BE2C (cell line): ENCODE results near the gene KLKB1.
"Not testable (repeated sequence)": the region's sequence is repeated elsewhere in the genome, so short reads cannot be mapped to it uniquely, and the experiment has no call there.

ENCODE experiments used
- DNase-seq: peaks from one replicate; pipeline ENCODE4 v3.0.0-alpha.2; 2020
- H3K27me3 ChIP-seq: fragments of 250-450 bp; sonication (Bioruptor Pico); 2 replicates; pipeline ENCODE4 v1.5.1; 2020; ENCODE audit warnings: mild to moderate bottlenecking
- H3K36me3 ChIP-seq: fragments of 250-450 bp; sonication (Bioruptor Pico); 2 replicates; pipeline ENCODE4 v1.5.1; 2020; ENCODE audit warnings: mild to moderate bottlenecking
- H3K4me1 ChIP-seq: fragments of 250-450 bp; sonication (Bioruptor Pico); 2 replicates; pipeline ENCODE4 v1.5.1; 2020
- H3K4me3 ChIP-seq: 2 replicates; pipeline ENCODE4 v1.5.1; 2011; ENCODE audit warnings: low read depth, low read length
- H3K9me3 ChIP-seq: fragments of 250-450 bp; sonication (Bioruptor Pico); 2 replicates; pipeline ENCODE4 v1.5.1; 2020
- TF ChIP-seq, protein P1 (sequence below): IDR thresholded peaks from 2 replicates; pipeline ENCODE4 v1.5.1; 2012; ENCODE audit warnings: mild to moderate bottlenecking, low read depth, low read length

Gene KLKB1

DNA sequence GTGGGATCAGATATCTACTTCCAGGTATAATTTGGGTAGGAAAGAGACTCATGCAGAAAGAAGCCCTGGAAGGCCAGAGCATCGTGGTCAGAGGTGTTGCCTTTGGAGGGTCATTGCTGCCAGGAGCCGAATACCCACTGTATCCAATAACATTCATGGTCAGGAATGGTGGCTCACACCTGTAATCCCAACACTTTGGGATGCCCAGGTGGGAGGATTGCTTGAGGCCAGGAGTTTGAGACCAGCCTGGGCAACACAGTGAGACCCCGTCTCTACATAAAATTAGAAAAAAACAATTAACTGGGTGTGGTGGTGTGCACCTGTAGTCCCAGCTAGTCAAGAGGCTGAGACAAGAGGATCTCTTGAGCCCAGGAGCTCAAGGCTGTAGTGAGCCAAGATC lies 27.8 kb downstream of the KLKB1 start:
- TF ChIP-seq, protein P1, sequence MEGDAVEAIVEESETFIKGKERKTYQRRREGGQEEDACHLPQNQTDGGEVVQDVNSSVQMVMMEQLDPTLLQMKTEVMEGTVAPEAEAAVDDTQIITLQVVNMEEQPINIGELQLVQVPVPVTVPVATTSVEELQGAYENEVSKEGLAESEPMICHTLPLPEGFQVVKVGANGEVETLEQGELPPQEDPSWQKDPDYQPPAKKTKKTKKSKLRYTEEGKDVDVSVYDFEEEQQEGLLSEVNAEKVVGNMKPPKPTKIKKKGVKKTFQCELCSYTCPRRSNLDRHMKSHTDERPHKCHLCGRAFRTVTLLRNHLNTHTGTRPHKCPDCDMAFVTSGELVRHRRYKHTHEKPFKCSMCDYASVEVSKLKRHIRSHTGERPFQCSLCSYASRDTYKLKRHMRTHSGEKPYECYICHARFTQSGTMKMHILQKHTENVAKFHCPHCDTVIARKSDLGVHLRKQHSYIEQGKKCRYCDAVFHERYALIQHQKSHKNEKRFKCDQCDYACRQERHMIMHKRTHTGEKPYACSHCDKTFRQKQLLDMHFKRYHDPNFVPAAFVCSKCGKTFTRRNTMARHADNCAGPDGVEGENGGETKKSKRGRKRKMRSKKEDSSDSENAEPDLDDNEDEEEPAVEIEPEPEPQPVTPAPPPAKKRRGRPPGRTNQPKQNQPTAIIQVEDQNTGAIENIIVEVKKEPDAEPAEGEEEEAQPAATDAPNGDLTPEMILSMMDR, result no peak
- no peaks in the 10 kb centered on the region; the same call in none of the 2 replicates for H3K27me3 ChIP-seq
- H3K9me3 ChIP-seq, result no peaks in the 10 kb centered on the region
- H3K4me3 ChIP-seq, result no peak overlapping the region
- H3K4me1 ChIP-seq, result no peaks in the 10 kb centered on the region
- no peaks in the 10 kb centered on the region for H3K36me3 ChIP-seq
- no peak for DNase-seq

DNA sequence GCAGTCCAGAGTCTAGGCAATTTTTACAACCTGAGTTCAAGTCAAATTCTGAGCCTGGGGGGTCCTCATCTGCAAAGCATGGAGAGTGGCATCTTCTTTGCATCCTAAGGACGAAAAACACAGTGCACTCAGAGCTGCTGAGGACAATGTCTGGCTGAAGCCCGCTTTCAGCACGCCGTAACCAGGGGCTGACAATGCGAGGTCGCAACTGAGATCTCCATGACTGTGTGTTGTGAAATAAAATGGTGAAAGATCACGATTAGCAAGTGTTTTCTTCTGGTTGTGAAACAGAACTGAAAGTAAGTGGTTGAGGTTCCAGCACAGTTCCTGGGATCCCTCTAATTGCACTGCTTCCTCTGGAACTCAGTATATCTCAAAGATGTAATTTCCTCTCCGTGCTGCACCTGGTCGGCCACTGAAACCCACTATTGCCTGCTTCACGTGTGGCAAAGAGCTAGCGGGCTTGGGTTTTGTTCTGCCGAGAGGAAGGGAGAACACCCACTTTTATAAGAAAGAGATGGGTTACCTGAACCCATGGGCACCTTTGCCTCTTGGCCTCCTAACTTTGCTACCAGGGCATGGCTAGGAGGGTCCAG lies 31.0 kb downstream of the KLKB1 start:
- Histone ChIP-seq H3K4me1 (no peaks in the 10 kb centered on the region), H3K36me3 (no peaks in the 10 kb centered on the region), H3K27me3 (no peaks in the 10 kb centered on the region; the same call in 1 of the 2 replicates), H3K4me3 (no peak overlapping the region), H3K9me3 (no peaks in the 10 kb centered on the region)
- TF ChIP-seq, protein P1, result no peak
- DNase-seq, result no peak

DNA sequence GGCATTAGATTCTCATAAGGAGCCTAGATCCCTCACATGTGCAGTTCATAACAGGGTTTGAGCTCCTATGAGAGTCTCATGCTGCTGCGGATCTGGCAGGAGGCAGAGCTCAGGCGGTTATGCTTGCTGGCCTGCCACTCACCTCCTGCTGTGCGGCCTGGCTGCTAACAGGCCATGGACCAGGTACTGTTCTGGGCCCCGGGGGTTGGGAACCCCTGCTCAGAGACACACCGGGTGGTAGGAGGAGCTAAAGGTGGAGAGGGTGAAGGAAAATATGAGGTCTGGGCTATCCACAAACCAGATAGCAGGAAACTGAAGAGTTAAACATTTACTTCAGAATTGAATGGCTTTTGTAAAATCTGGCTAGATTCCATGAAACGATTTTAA lies 32.8 kb downstream of the KLKB1 start:
- H3K9me3 ChIP-seq, result no peaks in the 10 kb centered on the region
- TF ChIP-seq, protein P1, result no peak
- no peaks in the 10 kb centered on the region; the same call in 1 of the 2 replicates for H3K27me3 ChIP-seq
- H3K4me3 ChIP-seq, result no peak overlapping the region
- H3K36me3 ChIP-seq, result no peaks in the 10 kb centered on the region
- DNase-seq, result no peak
- H3K4me1 ChIP-seq, result no peaks in the 10 kb centered on the region

DNA sequence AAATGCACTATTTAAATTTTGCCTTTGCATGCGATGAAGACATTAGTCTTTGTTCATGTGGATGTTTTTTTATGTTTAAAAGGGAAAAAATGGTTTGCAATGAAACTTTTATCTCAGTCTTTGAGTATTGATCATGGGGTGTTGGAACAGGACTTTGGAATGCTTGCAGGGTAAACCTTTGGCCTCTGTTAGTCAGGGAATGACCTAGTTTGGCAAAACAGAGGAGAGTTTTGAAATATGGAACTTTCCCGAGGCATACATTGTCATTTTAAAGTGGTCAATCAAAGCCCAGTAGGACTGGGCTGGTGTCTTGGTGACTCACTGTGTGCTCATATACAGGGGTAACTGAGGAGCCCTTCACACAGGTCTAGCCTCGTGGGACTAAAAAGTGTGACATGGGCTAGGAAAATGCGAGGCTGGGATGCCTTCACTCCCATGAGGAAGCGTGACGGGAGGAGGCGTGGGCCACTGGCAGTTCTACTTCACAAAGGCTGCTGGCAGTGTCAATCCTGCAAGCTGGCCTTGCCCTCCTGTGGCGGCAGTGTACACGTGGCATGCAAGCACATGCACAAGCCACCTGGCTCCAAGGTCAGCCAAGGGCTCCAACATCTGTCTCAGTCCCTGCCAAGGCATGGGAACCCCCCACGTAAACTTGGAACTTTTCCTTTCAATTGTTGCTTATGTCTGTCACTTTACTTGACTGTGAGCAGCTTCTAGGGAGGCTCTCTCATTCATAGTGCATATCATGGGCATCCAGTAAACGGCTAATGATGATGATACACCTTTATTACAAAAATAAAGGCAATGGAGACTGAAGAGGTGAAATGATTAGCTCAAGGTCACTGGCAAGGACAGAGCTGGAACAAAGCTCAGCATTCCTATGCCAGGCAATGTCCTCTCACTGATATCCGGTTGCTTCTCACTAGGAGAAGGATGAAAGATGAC lies 33.5 kb downstream of the KLKB1 start:
- no peaks in the 10 kb centered on the region for H3K4me1 ChIP-seq
- no peaks in the 10 kb centered on the region for H3K9me3 ChIP-seq
- H3K36me3 ChIP-seq, result no peaks in the 10 kb centered on the region
- TF ChIP-seq, protein P1, result no peak
- no peak for DNase-seq
- H3K4me3 ChIP-seq, result no peak overlapping the region
- H3K27me3 ChIP-seq, result no peaks in the 10 kb centered on the region; the same call in 1 of the 2 replicates

DNA sequence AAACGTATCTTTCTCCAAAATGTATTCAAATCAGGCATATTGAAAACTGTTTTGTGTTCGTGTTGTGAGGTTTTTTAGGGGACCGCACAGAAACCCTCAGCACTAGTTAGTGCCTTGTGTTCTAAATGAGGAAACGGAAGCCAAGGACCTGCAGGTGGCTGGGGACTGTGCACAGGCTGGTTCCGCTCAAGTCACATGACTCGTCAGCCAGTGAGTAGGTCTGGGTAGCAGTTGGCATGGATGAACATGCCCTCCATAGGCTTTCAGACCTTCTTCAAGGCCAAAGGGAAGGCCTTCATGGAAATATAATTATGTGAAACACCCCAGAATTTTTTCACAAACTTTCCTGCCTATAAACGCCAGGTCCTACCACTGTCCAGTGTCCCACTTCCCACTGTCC lies 37.4 kb downstream of the KLKB1 start:
- TF ChIP-seq, protein P1, result no peak
- Histone ChIP-seq H3K4me3 (no peak overlapping the region), H3K4me1 (no peaks in the 10 kb centered on the region), H3K9me3 (no peaks in the 10 kb centered on the region), H3K27me3 (peaks cover 12% of the 10 kb centered on the region; the same call in 1 of the 2 replicates), H3K36me3 (no peaks in the 10 kb centered on the region)
- no peak for DNase-seq

DNA sequence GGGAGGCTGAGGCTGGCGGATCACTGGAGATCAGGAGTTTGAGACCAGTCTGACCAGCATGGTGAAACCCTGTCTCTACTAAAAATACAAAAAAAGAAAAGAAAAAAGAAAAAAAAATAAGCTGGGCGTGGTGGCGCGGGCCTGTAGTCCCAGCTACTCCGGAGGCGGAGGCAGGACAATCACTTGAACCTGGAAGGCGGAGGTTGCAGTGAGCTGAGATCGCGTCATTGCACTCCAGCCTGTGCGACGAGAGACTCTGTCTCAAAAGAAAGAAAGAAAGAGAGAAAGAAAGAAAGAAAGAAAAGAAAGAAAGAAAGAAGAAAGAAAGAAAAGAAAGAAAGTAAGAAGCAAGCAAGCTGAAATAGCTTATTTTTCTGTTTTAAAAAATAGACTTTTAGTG lies 37.9 kb downstream of the KLKB1 start:
- H3K36me3 ChIP-seq, DNase-seq, H3K9me3 ChIP-seq, H3K4me3 ChIP-seq, H3K4me1 ChIP-seq: not testable (repeated sequence)
- peaks cover 12% of the 10 kb centered on the region; the same call in 1 of the 2 replicates for H3K27me3 ChIP-seq
